ENCODE results near the gene KCNT1.

KCNT1 gene

DNA sequence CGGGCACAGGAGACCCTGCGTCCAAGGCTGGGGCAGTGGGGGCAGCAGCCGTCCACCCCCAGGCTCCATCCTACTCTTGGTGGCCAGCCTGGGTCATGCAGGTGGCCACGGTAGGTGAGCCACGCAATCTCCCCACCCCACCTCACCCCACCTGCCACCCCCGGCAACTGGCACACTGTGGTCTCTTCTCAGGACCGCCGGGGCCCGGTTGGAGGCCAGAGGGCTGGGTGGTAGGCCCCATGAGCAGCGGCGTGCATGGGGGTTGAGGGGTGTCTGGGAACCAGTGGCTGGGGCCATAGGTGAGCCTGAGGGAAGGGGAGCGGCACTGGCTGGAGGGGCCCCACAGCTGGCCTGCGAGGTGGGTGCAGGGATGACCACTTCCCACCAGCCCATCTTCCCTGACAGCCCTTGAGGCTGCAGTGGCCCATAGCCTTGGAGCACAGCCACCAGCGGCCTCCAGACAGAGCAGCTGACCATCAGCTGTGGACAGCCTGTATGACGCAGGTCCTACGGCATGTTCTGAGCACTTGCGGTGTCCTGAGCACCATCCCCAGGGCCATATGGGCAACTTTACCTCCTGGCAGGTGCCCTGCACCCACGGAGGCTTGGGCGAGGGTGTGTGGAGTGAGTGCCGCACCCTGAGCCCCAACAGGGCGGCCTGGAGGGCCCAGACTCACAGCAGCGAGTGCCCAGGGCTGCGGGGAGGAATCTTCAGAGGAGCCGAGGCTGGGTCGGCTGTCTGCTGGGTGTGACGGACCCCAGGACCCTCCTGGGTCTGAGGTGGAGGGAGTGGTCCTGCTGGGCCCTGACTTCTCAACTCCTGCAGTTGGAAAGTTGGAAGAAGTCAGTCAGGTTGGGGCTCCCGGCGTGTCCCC is 47.4 kb downstream of the KCNT1 start:
- no peak for DNase-seq

DNA sequence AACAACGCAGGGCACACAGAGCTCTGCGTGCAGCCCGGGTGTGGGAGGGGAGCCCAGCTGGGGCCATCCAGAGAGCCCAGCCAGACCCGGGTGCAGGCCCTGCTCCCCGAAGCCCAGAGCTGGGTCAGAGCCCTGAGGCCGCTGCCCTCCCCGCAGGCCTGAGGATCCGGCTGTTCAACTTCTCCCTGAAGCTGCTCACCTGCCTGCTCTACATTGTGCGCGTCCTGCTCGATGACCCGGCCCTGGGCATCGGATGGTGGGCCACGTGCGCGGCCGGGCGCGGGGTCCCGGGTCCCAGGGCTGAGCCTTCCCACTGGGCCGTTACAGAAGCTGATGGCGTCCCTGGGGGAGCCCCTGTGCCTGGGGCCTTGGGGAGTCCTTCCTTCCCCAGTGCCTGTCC is 48.8 kb downstream of the KCNT1 start:
- DNase-seq: no peak

DNA sequence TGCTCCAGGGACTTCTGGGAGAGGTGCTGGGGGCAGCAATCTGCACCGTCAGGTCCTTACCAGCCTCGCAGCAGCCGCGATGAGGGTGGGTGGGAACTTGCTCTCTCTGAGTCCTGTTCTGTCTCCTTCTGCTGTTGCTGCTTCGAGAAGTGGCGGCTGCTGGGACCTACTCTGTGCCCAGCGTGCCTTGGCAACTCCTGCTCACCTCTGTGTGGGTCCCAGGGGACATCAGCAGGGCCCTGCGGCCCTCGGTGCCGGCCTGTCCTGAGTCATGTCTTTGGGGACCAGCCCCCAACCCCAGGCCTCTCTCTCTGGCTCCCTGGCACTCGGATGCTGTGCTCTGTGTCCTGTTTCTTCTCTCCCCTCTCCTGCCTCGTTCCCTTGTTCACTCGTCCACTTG is 49.5 kb downstream of the KCNT1 start:
- no peak for DNase-seq

DNA sequence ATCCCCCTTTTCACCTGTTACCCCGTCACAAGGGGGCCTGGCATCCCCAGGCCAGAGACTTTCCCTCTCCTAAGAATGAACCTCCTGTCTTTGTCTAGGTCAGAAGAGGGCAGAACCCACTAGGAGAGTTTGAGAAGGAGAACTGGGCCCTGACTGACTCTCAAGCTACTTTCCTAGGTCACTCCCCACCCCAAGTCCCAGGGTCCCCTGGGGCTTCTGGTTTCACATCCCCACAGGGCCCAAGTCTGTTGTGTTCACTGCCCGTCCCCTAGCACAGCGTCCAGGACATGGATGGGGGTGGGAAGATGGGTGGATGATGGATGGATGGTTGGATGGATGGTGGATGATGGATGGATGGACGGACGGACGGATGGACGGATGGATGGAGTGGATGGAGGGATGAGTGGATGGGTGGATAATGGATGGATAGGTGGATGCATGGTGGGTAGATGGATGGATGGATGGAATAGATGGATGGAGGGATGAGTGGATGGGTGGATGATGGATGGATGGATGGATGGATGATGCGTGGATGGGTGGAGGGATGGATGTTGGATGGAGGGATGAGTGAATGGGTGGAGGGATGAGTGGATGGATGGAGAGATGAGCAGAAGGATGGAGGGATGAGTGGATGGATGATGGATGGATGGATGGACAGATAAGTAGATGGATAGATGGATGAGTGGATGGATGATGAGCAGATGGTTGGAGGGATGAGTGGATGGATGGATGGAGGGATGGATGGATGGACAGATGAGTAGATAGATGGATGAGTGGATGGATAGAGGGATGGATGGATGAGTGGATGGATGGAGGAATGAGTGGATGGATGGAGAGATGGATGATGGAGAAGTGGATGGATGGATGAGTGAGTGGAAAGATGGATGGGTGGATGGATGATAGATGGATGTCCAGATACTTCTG is 50.6 kb downstream of the KCNT1 start:
- no peak for DNase-seq

DNA sequence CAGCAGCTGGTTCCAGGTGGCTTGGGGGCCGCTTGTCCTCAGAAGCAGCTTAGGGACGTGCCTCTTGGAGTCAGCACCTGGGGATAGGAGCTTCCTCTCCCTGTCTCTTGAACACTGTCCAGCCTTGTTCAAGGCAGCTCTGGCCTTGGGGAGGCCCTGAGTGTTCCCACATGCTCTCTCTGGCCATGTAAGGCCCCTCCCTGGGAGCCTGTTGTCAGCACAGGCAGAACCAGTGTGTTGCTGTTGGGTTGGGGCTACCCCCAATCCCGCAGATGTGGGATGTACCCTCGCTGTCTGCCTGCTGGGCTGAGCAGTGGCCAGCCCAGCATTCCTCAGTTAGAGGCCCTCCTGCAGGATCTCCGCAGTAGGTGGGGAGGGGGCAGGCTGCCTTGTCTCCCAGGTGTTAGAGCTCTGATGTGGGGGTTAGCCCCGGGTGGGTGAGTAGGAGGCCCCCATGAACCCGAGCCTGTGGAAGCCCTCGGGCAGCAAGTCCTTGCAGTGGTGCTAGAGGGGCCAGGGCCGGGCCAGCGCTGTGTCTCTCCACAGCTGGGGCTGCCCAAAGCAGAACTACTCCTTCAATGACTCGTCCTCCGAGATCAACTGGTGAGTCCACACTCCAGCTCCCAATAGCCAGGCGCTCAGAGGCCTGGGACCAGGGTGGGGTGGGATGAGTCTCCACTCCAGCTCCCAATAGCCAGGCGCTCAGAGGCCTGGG is 51.6 kb downstream of the KCNT1 start:
- no peak for DNase-seq

DNA sequence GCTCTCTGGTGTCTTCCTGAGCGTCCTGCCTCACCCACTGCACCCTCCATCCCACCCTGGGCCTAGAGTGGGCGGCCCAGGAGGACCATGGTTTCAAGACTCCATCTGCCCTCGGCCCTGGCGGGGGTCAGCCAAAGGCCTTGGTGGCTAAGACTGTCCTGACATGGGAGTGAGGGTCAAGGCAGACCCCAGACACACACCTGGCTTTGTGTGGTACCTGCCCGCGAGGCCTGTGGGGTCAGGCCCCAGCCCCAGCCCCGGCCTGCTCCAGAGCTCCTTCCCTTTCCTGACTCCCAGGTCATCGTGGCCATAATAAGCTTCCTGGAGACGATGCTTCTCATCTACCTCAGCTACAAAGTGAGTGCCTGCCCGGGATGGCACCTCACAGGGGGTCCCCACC is 54.6 kb downstream of the KCNT1 start:
- DNase-seq: no peak

DNA sequence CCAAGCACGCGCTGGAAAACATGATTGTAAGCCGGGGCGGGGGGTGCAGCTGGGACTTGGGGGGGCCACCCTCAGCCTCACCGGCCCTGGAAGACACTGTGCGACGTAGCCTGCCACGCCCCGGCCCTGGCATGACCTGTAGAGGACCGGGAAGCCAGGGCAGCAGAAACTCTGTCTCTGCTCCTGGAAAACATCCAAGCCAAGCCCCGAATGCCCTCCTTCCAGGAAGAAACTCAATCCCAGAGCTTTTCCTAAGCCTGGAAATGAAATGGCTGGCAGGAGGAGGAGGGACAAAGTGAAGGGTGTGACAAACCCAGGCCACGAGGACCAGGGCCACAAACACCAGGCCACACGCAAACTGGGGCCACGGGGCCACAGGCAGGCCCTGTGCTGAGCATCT is 55.4 kb downstream of the KCNT1 start:
- DNase-seq: no peak

DNA sequence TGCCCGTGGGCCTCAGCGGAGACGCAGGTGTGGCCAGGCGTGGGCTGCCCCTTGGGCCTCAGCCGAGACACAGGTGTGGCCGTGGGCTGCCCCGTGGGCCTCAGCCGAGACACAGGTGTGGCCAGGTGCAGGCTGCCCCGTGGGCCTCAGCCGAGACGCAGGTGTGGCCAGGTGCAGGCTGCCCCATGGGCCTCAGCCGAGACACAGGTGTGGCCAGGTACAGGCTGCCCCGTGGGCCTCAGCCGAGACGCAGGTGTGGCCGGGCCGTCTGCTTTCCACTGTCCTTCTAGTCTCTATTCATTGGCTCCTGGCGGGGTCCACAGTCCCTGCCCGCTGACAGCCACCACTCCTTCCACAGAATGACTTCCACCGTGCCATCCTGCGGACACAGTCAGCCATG is 56.1 kb downstream of the KCNT1 start:
- DNase-seq: no peak

DNA sequence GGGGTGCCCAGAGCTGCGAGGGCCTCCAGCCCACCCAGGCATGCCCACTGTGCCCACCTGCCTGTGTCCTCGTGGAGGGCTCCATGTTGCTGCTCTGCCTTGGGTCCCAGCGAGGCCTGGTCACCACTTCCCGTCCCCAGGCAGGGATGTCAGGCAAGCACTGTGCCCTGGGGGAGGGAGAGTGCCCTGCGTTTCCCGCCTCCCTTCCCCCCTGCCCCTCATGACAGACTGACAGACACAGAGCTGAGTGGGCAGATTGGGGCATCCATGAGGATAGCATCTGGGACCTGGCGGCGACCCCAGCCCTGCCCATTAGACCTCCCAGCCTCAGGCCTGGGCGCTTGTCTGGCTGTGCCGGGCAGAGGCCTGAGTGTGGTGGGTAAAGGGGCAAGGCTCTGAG is 56.9 kb downstream of the KCNT1 start:
- no peak for DNase-seq

DNA sequence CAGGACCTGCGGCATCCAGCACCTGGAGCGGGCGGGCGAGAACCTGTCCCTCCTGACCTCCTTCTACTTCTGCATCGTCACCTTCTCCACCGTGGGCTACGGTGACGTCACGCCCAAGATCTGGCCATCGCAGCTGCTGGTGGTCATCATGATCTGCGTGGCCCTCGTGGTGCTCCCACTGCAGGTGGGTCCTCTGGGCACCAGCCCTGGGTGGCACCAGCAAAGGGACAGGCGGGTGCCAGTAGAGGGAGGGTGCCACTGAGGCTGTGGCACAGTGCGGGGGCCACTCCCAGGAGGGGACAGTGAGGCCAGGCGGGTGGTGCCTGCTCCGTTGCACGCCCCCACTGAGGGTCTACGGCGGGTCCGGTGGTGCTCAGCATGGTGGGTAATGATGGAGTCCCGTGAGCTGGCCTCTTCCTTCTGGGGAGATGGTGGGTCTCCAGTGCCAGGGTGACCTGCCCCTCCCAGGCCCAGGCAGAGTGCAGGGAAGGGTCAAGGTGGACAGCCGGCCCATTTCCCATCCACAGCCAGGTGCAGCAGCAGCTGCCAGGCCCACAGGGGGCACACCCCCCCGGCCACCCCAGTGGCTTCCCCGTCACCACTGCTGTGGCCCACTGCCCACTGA is 57.8 kb downstream of the KCNT1 start:
- DNase-seq: no peak

DNA sequence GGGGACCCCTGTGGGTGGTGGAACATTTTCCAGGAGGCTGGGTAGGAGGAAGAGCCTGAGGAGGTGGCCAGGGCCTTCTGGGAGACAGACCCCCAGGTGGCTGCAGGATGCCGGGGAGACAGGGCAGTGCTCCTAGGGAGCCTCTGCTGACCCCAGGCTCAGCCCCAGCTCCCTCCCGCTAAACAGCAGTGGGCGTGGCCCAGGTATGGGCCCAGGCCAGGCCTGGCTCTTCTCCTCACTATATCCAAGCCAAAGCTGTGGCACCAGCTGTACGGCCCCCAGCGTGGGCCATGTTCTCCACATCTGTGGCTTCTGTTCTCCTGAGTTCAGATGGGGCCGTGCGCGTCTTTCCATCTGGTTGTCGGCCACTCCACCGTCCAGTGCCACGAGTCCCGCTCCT is 58.5 kb downstream of the KCNT1 start:
- no peak for DNase-seq

DNA sequence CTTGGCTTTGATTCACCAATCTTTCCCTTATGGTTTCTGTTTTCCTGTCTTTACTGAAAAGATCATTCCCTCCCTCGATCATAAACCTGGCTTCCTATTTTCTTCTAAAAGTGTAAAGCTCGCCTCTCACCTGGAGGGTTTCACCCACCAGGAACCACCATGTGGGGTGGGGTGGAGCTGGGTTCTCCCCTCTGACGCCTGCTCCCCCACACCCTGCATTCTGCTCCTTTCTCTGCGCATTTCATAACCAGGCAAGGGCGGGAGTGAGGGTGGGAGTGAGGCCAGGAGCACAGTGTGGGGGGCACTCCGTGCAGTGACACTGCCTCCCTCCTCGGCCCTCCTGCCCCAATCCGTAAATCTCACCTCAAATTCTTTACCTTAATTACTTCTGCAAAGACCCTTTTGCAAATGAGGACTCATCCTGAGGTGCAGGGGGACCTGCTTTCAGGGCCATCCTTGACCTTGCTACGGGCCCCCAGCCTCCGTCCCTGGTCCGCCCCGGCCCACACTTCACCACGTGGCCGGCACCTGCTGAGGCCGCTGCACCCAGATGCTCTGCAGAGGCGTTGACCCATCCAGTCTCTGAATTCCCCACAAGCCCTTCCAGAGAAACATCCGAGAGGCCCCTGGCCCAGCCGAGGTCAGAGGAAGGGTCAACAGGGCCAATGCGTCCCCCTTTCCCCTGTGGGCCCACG is 59.3 kb downstream of the KCNT1 start:
- DNase-seq: no peak

DNA sequence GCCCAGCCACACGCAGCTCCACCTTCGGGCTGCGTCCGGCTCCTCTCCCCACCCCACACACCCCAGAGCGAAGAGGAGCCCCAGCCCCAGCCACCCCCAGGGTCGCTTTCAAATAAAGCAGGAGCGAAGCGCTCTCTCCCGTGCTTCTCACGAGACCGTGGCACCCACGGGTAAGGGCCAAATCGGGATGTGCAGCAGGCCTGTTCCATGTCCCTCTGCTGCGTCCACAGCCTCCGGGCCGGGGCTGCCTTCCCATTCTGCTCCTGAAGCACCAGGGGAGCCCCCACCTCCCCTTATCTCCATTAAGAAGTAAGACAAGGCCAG is 59.8 kb downstream of the KCNT1 start:
- no peak for DNase-seq

DNA sequence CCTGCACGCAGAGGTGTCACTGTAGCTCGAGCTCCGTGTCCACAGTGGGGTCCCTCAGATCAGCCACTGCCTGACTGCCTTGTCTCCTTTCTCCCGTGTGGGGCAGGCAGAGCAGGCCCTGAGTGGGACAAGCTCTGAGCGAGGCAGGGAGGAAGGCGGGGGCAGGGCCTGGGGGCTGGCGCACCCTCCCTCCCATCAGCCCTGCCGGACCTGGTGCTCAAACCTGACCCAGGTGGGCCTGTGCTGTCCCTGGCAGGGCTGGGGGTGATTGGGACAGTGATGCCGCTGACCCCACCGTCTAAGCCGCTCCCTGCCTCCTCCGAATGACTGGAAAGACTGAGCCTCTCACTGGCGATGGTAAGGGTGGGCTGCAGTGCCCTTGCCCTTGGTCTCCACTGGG is 60.9 kb downstream of the KCNT1 start:
- DNase-seq: no peak

DNA sequence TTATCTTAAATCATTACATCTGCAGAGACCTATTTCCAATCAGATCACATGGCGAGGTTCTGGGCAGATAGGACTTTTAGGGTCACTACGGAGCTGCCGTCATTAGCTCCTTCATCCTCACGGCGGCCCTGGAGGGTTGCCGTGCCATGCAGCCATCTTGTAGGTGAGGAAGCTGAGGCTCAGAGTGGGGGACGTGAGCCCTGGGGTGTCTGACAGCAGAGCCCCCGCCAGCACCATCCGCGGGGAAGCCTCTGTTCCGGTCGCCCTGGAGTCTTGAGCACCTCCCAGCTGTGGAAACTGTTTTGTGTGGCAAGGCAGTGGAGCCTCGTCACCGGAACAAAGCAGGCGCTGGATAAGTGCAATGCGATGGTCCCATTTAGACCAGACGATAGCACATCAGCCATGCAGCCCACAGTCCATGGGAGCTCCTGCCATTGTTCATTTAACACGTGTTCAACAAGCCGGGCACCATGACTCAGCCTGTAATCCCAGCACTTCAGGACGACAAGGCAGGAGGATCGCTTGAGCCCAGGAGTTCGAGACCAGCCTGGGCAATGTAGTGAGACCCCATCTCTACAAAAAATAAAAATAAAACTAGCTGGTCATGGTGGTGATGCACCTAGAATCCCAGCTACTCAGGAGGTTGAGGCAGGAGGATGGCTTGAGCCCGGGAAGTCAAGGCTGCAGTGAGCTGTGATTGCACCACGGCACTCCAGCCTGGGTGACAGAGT is 61.9 kb downstream of the KCNT1 start:
- no peak for DNase-seq

DNA sequence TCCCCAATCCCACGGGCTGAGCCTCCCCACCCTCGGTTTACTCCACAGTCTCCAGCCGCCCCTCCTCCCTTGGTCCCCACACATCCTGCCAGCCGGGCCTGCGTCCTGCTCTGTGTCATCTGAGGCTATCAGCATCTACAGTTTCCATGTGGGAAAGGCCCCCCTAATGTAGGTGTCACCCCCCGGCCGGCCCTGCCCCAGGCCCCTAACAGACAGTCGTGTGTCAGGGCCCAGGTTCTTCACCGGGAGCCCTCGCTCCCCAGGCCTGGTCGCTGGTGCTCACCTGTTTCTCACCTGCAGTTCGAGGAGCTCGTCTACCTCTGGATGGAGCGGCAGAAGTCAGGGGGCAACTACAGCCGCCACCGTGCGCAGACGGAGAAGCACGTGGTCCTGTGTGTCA is 62.7 kb downstream of the KCNT1 start:
- no peak for DNase-seq

DNA sequence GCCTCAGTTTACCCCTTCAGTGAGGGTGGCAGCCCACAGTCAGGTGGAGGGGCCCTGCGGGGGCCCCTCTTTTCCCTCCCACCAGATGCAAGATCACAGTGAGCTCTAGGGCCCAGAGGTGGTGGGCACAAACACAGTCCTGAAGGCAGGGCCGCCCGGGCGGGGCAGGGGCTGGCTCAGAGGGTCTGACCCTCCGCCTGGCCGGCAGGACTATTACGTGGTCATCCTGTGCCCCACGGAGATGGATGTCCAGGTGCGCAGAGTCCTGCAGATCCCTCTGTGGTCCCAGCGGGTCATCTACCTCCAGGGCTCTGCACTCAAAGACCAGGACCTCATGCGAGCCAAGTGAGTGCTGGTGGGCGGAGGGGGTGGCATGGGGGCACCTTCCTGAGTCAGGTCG is 63.4 kb downstream of the KCNT1 start:
- DNase-seq: no peak

DNA sequence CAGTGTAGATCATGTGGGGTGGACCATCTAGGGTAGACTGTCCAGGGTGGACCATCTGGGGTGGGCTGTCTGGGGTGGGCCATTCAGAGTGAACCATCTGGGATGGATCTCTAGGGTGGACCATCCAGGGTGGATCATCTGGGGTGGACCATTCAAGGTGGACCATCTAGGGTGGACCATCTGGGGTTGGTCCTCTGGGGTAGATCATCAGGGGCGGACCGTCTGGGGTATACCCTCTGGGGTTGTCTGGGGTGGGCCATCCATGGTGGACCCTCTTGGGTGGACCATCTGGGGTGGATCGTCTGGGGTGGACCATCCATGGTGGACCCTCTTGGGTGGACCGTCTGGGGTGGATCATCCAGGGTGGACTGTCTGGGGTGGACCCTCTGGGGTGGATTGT is 64.3 kb downstream of the KCNT1 start:
- no peak for DNase-seq

DNA sequence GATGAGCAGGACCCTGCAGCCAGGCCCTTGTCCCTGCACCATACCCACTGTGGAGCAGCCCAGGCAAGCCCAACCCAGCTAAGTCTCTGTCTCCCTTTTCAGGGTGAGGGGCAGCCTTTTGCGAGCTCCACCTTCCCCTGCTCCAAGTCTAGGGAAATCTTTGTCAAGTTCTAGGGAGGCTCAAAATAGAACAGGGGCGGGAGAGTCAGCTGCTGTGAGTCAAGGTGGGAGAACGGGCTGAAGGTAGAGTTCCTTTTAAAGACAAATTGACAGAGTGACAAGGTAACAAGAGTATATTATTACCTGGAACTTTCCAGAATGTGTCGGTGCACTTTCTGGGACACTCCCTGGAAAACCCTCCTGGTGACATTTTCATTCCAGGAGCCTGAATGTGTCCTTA is 64.7 kb downstream of the KCNT1 start:
- DNase-seq: no peak

DNA sequence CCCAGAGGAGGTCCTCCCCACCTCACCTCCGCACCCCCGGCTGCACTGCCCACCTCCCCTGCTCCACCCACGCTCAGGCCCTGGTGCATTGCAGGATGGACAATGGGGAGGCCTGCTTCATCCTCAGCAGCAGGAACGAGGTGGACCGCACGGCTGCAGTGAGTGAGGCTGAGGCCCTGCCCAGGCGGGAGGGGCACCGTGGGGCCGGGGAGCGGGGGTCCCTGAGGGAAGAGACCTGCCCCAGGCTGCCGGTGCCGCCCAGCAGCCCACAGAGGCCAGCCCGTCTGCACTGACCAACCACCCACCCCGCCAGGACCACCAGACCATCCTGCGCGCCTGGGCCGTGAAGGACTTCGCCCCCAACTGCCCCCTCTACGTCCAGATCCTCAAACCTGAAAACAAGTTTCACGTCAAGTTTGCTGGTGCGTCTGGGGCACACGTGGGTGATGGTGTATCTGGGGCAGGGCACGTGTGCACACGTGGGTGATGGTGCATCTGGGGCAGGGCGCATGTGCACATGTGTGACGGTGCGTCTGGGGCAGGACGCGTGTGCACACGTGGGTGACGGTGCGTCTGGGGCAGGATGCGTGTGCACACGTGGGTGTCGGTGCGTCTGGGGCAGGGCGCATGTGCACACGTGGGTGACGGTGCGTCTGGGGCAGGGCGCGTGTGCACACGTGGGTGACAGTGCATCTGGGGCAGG is 66.7 kb downstream of the KCNT1 start:
- DNase-seq: no peak

Measured in stimulated activated CD4-positive, alpha-beta T cell treated with anti-CD3 and anti-CD28 coated beads, Interleukin-4, amount 100 ng/mL, for 4 hours (primary cell).